ENCODE measurements around the gene CTNND2.

The CTNND2 gene

DNA sequence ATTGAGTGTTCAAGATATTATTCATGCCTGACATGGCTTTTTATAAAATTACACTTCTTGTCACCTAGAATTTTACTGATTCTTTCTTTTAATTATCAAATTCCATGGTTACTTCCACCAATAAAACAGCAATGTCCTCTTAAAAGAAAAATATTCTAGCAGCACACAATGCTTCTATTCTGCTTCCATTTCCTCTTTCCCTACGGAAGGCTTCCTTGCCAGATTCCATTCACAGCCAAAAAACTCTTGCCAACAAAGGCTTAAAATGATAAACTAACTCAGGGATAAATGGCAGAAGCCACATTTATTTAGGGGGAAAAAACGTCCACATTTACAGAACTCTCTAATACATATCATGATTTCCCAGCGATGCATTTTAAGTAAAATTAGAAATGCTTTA is 111.6 kb downstream of the CTNND2 start:
- Histone ChIP-seq H3K36me3 (ENCODE audit: control insufficient read depth in 2 of 2, insufficient read depth in 1 of 2, low read length in 2 of 2) (no peaks in the 10 kb centered on the region), H3K9me3 (ENCODE audit: control insufficient read depth, insufficient read depth, low read depth, low read length) (no peaks in the 10 kb centered on the region), H3K27ac (ENCODE audit: extremely low read depth, low read depth, low read length) (no peak overlapping the region), H3K4me1 (ENCODE audit: control insufficient read depth, insufficient read depth, low read length) (no peaks in the 10 kb centered on the region), H3K4me3 (ENCODE audit: low read depth, low read length) (no peak overlapping the region)
- TF ChIP-seq ZNF335 (tag by site-specific recombination; conservative IDR thresholded peaks at IDR 0.05) (no peak), ZBTB48 (tag by site-specific recombination; IDR thresholded peaks at IDR 0.05) (no peak), HOXA7 (CRISPR knock-in tag; IDR thresholded peaks at IDR 0.05; ENCODE audit: borderline replicate concordance) (no peak), ZFP37 (tag by site-specific recombination; IDR thresholded peaks at IDR 0.05) (no peak), ZBTB20 (tag by site-specific recombination; IDR thresholded peaks at IDR 0.05) (no peak), ZNF274 (IDR thresholded peaks at IDR 0.05; ENCODE audit: low read length) (no peak), ZNF274 (tag by site-specific recombination; IDR thresholded peaks at IDR 0.05; ENCODE audit: borderline replicate concordance) (no peak), ZEB2 (tag by site-specific recombination; IDR thresholded peaks at IDR 0.05) (no peak)
- TF ChIP-seq, protein P1, sequence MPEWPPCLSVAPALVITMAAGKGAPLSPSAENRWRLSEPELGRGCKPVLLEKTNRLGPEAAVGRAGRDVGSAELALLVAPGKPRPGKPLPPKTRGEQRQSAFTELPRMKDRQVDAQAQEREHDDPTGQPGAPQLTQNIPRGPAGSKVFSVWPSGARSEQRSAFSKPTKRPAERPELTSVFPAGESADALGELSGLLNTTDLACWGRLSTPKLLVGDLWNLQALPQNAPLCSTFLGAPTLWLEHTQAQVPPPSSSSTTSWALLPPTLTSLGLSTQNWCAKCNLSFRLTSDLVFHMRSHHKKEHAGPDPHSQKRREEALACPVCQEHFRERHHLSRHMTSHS (tag by site-specific recombination; IDR thresholded peaks at IDR 0.05) = no peak
- TF ChIP-seq, protein P2, sequence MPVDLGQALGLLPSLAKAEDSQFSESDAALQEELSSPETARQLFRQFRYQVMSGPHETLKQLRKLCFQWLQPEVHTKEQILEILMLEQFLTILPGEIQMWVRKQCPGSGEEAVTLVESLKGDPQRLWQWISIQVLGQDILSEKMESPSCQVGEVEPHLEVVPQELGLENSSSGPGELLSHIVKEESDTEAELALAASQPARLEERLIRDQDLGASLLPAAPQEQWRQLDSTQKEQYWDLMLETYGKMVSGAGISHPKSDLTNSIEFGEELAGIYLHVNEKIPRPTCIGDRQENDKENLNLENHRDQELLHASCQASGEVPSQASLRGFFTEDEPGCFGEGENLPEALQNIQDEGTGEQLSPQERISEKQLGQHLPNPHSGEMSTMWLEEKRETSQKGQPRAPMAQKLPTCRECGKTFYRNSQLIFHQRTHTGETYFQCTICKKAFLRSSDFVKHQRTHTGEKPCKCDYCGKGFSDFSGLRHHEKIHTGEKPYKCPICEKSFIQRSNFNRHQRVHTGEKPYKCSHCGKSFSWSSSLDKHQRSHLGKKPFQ (tag by site-specific recombination; IDR thresholded peaks at IDR 0.05) = no peak
- ChIA-PET CTCF (no interaction called here), POLR2A (no interaction called here)

DNA sequence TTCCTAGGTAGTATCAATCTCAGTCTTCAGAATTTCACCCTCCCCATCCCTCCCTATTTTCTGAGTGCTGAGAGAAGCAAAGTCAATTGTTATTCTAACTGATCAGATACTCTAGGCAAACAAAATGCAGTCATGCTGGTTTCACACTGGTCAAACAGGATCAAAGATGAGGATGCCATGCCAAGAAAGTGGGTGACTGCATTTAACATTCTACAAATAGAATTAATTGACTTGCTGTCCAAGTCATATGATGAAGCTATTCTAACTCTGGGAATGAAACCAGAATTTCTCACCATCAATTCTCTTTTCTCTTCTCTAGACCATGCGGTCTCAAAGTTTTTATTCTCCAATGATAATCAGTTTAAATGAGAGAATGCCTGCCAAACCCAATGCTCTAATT is 112.5 kb downstream of the CTNND2 start:
- Histone ChIP-seq H3K36me3 (ENCODE audit: control insufficient read depth in 2 of 2, insufficient read depth in 1 of 2, low read length in 2 of 2) (no peaks in the 10 kb centered on the region), H3K4me1 (ENCODE audit: control insufficient read depth, insufficient read depth, low read length) (no peaks in the 10 kb centered on the region), H3K9me3 (ENCODE audit: control insufficient read depth, insufficient read depth, low read depth, low read length) (no peaks in the 10 kb centered on the region), H3K4me3 (ENCODE audit: low read depth, low read length) (no peak overlapping the region), H3K27ac (ENCODE audit: extremely low read depth, low read depth, low read length) (no peak overlapping the region)
- ChIA-PET POLR2A (no interaction called here), CTCF (no interaction called here)
- TF ChIP-seq ZNF596 (tag by site-specific recombination; IDR thresholded peaks at IDR 0.05) (no peak), ZNF549 (tag by site-specific recombination; IDR thresholded peaks at IDR 0.05) (no peak)
- TF ChIP-seq, protein P3, sequence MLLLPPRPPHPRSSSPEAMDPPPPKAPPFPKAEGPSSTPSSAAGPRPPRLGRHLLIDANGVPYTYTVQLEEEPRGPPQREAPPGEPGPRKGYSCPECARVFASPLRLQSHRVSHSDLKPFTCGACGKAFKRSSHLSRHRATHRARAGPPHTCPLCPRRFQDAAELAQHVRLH (tag by site-specific recombination; IDR thresholded peaks at IDR 0.05) = no peak

DNA sequence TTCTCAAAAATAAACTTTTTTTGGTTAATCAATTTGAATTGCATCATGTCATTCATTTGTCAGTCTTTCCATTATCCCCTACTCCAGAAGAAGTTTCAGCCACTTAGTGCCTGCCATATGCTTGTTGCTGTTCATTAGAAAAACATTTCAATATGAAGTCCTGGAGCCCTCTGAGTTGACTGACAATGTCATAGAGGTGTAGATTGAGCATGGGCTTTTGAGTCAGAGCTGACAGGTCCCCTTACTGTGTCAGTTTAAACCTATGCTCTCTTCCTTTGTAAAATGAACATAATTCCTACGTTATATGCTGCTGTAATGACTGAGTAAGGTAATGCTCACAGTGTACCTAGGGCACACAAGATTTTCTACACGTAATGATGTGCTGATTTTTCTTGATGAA is 114.0 kb downstream of the CTNND2 start:
- no peak overlapping the region for H3K4me3 ChIP-seq (ENCODE audit: low read depth, low read length)
- TF ChIP-seq KLF10 (tag by site-specific recombination; IDR thresholded peaks at IDR 0.05) (no peak), ZNF335 (tag by site-specific recombination; conservative IDR thresholded peaks at IDR 0.05) (no peak), ZNF621 (tag by site-specific recombination; IDR thresholded peaks at IDR 0.05) (no peak), ZNF112 (tag by site-specific recombination; IDR thresholded peaks at IDR 0.05) (no peak), ZFP3 (tag by site-specific recombination; IDR thresholded peaks at IDR 0.05; ENCODE audit: low read depth) (no peak), ZNF132 (tag by site-specific recombination; IDR thresholded peaks at IDR 0.05; ENCODE audit: borderline replicate concordance) (no peak), ZNF184 (tag by site-specific recombination; IDR thresholded peaks at IDR 0.05) (no peak), TRIM28 (IDR thresholded peaks at IDR 0.05; ENCODE audit: borderline replicate concordance, low read length) (no peak), BCL11B (tag by site-specific recombination; IDR thresholded peaks at IDR 0.05; ENCODE audit: low read depth) (no peak)
- TF ChIP-seq, protein P4, sequence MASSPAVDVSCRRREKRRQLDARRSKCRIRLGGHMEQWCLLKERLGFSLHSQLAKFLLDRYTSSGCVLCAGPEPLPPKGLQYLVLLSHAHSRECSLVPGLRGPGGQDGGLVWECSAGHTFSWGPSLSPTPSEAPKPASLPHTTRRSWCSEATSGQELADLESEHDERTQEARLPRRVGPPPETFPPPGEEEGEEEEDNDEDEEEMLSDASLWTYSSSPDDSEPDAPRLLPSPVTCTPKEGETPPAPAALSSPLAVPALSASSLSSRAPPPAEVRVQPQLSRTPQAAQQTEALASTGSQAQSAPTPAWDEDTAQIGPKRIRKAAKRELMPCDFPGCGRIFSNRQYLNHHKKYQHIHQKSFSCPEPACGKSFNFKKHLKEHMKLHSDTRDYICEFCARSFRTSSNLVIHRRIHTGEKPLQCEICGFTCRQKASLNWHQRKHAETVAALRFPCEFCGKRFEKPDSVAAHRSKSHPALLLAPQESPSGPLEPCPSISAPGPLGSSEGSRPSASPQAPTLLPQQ (tag by site-specific recombination; IDR thresholded peaks at IDR 0.05) = no peak
- TF ChIP-seq, protein P5, sequence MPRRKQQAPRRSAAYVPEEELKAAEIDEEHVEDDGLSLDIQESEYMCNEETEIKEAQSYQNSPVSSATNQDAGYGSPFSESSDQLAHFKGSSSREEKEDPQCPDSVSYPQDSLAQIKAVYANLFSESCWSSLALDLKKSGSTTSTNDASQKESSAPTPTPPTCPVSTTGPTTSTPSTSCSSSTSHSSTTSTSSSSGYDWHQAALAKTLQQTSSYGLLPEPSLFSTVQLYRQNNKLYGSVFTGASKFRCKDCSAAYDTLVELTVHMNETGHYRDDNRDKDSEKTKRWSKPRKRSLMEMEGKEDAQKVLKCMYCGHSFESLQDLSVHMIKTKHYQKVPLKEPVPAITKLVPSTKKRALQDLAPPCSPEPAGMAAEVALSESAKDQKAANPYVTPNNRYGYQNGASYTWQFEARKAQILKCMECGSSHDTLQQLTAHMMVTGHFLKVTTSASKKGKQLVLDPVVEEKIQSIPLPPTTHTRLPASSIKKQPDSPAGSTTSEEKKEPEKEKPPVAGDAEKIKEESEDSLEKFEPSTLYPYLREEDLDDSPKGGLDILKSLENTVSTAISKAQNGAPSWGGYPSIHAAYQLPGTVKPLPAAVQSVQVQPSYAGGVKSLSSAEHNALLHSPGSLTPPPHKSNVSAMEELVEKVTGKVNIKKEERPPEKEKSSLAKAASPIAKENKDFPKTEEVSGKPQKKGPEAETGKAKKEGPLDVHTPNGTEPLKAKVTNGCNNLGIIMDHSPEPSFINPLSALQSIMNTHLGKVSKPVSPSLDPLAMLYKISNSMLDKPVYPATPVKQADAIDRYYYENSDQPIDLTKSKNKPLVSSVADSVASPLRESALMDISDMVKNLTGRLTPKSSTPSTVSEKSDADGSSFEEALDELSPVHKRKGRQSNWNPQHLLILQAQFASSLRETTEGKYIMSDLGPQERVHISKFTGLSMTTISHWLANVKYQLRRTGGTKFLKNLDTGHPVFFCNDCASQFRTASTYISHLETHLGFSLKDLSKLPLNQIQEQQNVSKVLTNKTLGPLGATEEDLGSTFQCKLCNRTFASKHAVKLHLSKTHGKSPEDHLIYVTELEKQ (tag by site-specific recombination; IDR thresholded peaks at IDR 0.05; ENCODE audit: borderline replicate concordance) = no peak
- ChIA-PET POLR2A (no interaction called here), CTCF (interaction anchor here (0.5 kb wide), 1 partner anchor 523 kb away, joined by 3 read pairs; no protein-coding TSS in a partner anchor)
- no peak overlapping the region for H3K27ac ChIP-seq (ENCODE audit: extremely low read depth, low read depth, low read length)
- no peaks in the 10 kb centered on the region for H3K9me3 ChIP-seq (ENCODE audit: control insufficient read depth, insufficient read depth, low read depth, low read length)
- H3K4me1 ChIP-seq (ENCODE audit: control insufficient read depth, insufficient read depth, low read length) = no peaks in the 10 kb centered on the region
- no peaks in the 10 kb centered on the region for H3K36me3 ChIP-seq (ENCODE audit: control insufficient read depth in 2 of 2, insufficient read depth in 1 of 2, low read length in 2 of 2)
